WERI-Rb-1 (cell line): Measurements from ENCODE around the gene SLC25A21.

Source experiments
- DNase-seq: peaks from one replicate; pipeline ENCODE4 v3.0.0-alpha.2; 2020
- H3K27ac ChIP-seq: fragments of 250-450 bp; sonication (Bioruptor Pico); 2 replicates; pipeline ENCODE4 v1.5.1; 2020; ENCODE audit warnings: mild to moderate bottlenecking, moderate library complexity
- H3K27me3 ChIP-seq: fragments of 250-450 bp; sonication (Bioruptor Pico); 2 replicates; pipeline ENCODE4 v1.5.1; 2021; ENCODE audit warnings: mild to moderate bottlenecking, low read depth, moderate library complexity; ENCODE audit not compliant: insufficient read depth, severe bottlenecking
- H3K36me3 ChIP-seq: fragments of 250-450 bp; sonication (Bioruptor Pico); 2 replicates; pipeline ENCODE4 v1.5.1; 2020; ENCODE audit warnings: mild to moderate bottlenecking, moderate library complexity
- H3K4me3 ChIP-seq: 2 replicates; pipeline ENCODE4 v1.5.1; 2011; ENCODE audit warnings: low read depth, mild to moderate bottlenecking, control low read depth, low read length
- H3K9me3 ChIP-seq: fragments of 250-450 bp; sonication (Bioruptor Pico); 2 replicates; pipeline ENCODE4 v1.5.1; 2021; ENCODE audit warnings: mild to moderate bottlenecking, moderate library complexity; ENCODE audit not compliant: severe bottlenecking
- CTCF ChIP-seq: IDR thresholded peaks from 2 replicates; pipeline ENCODE4 v1.5.1; 2011; ENCODE audit warnings: low read depth, mild to moderate bottlenecking, control low read depth, inconsistent platforms, low read length

SLC25A21 gene

GRCh38 chr14:36719823-36720222, 452.6 kb downstream of the SLC25A21 start:
- peaks cover 31% of the 10 kb centered on the region for H3K27me3 ChIP-seq

GRCh38 chr14:36718216-36718615, 454.2 kb downstream of the SLC25A21 start:
- no peak for TF ChIP-seq CTCF
- no peak overlapping the region for H3K4me3 ChIP-seq
- peaks cover 25% of the 10 kb centered on the region for H3K27me3 ChIP-seq
- H3K27ac ChIP-seq, result no peak overlapping the region
- H3K9me3 ChIP-seq, result no peaks in the 10 kb centered on the region
- no peak for DNase-seq
- H3K36me3 ChIP-seq, result no peaks in the 10 kb centered on the region

More at GRCh38 chr14:36719823-36720222, 452.6 kb downstream of the SLC25A21 start:
- TF ChIP-seq CTCF, result no peak
- Histone ChIP-seq H3K9me3 (no peaks in the 10 kb centered on the region), H3K4me3 (no peak overlapping the region), H3K27ac (no peak overlapping the region), H3K36me3 (no peaks in the 10 kb centered on the region)
- DNase-seq, result no peak

- Histone ChIP-seq H3K27ac (no peak overlapping the region), H3K4me3 (no peak overlapping the region), H3K27me3 (peaks cover 18% of the 10 kb centered on the region), H3K9me3 (no peaks in the 10 kb centered on the region), H3K36me3 (no peaks in the 10 kb centered on the region)
- DNase-seq, result no peak
- no peak for TF ChIP-seq CTCF
These were observed 455.0 kb downstream of the SLC25A21 start for GRCh38 chr14:36717363-36717762.

GRCh38 chr14:36716614-36717184, 455.7 kb downstream of the SLC25A21 start:
- no peaks in the 10 kb centered on the region for H3K36me3 ChIP-seq
- no peak for TF ChIP-seq CTCF
- H3K27me3 ChIP-seq, result peaks cover 18% of the 10 kb centered on the region
- H3K27ac ChIP-seq, result no peak overlapping the region
- DNase-seq, result no peak
- no peak overlapping the region for H3K4me3 ChIP-seq
- H3K9me3 ChIP-seq, result no peaks in the 10 kb centered on the region

GRCh38 chr14:36713960-36714703, 458.3 kb downstream of the SLC25A21 start:
- peaks cover 16% of the 10 kb centered on the region for H3K27me3 ChIP-seq
- no peaks in the 10 kb centered on the region for H3K9me3 ChIP-seq
- H3K36me3 ChIP-seq, result no peaks in the 10 kb centered on the region
- H3K4me3 ChIP-seq, result no peak overlapping the region
- no peak overlapping the region for H3K27ac ChIP-seq
- no peak for DNase-seq
- TF ChIP-seq CTCF, result no peak

- no peaks in the 10 kb centered on the region for H3K9me3 ChIP-seq
- H3K4me3 ChIP-seq, result no peak overlapping the region
- H3K36me3 ChIP-seq, result no peaks in the 10 kb centered on the region
- peaks cover 29% of the 10 kb centered on the region for H3K27me3 ChIP-seq
- DNase-seq, result no peak
- no peak for TF ChIP-seq CTCF
- H3K27ac ChIP-seq, result no peak overlapping the region
These were observed 464.8 kb downstream of the SLC25A21 start for GRCh38 chr14:36707570-36707969.
